T-helper 22 cell (primary cell): Measurements from ENCODE around the gene CXXC4.
A peak's percentile ranks its signal among the peaks of the same experiment; 100 is the strongest.

ENCODE experiments used
- DNase-seq: peaks from one replicate; pipeline ENCODE4 v3.0.0-alpha.2; 2020; ENCODE audit warnings: low read depth

Gene CXXC4

GRCh38 chr4:104494822-104495559, at the start of gene CXXC4:
Gene CXXC4 (minus strand): TSS chr4:104494894. CDS start chr4:104491802, 3,092 bp downstream.
- no peak for DNase-seq

DNA sequence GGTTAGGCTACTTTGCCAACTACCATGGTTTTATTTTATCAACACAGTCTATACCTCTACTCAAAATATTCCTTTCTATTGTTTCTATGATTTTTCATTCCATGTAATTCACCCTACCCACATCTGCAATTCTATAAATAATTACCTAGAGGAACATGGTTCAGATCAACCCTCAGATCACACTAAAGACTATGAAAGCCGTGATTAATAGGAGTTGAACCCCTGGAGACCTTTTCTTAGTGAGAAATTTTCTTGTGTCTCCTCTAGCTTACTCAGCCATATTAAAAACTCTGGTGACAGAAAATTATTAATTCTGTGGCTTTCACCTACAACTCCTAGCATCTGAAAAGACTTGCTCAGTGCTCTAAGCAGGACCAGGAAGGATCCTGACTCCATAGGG, 38.5 kb upstream of the CXXC4 start:
- no peak for DNase-seq

GRCh38 chr4:104532677-104533076, 38.0 kb upstream of the CXXC4 start:
- DNase-seq: no peak

GRCh38 chr4:104531390-104531789, 36.7 kb upstream of the CXXC4 start:
- no peak for DNase-seq

GRCh38 chr4:104530426-104530825, 35.7 kb upstream of the CXXC4 start:
- DNase-seq: no peak

DNA sequence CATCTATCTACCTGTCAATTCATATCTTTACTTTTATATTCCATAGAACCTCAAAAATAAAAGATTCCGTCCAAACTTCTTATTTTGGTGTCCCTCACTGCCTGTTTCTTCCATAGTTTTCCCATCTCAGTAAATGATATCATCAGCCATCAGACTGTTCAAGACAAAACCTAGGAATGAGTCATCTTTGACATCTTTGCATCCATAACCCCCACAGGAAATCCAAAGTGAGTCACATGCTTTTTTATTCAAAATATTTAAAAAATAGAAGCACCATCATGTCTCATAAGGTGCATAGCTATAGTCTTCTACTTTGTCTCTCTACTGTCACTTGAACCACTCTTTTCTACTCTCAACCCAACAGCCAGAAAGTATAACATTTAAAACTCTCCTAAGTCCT, 29.9 kb upstream of the CXXC4 start:
- DNase-seq: no peak

DNA sequence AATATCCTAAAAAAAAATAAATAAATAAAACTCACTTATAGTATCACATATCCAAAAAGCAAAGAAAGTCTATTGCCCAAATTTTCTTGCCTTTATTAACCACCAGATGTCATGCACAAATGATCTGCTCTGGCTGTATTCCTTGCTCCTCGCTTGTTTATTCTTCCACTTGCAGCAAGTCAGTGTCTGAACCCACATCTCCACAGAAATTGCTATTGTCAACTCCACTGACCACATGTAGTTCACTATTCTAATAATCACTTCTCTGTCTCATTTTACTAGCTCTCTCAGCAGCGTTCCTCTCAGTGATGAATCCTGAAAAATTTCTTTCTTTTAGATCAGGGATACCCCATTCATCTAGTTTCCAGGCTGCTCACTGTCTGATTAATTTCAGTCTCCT, 29.3 kb upstream of the CXXC4 start:
- DNase-seq: no peak

- no peak for DNase-seq
Measured at GRCh38 chr4:104519588-104519987, 24.9 kb upstream of the CXXC4 start.

GRCh38 chr4:104516884-104517283, 22.2 kb upstream of the CXXC4 start:
- no peak for DNase-seq

- DNase-seq: no peak
Measured at GRCh38 chr4:104508224-104508623, 13.5 kb upstream of the CXXC4 start.

DNA sequence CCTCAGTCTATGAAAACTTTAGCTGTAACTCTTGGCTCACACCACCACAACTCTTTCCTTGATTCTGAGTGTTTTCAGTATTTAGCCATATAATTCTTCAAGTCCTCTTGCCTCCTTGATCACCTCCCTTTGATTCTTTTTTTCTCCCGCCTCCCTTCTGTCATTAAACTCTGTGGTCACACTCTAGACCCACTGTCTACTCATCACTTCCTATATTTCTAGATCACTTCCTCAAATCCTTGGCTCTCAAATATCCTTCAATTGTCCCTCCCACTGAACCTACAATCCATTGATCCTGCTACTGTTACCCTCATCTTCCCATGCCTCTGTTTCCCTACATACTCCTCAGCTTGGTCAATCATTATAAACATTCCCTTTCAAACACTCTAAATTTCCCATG, 12.4 kb upstream of the CXXC4 start:
- no peak for DNase-seq

GRCh38 chr4:104504536-104504935, 9.8 kb upstream of the CXXC4 start:
- no peak for DNase-seq

DNA sequence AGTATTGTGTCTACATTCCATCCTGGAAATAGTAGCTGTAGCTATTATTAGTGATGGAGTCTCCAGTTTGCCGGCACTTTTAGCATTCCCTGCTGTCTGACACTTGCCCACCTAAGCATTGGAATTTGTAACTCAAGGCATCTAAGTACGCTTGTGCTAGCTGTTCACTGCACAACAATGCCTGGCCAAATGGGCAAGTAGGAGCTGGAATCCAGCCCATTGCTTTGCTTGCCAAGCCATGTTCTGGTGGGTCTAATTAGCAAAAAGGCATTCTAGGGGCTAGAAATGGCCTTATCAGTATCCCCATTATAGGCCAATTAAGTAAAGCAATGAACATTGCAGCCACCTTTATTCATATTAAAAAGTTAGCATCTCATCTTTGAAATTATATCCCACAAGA, 7.8 kb upstream of the CXXC4 start:
- no peak for DNase-seq

GRCh38 chr4:104501290-104501689, 6.6 kb upstream of the CXXC4 start:
- no peak for DNase-seq

DNA sequence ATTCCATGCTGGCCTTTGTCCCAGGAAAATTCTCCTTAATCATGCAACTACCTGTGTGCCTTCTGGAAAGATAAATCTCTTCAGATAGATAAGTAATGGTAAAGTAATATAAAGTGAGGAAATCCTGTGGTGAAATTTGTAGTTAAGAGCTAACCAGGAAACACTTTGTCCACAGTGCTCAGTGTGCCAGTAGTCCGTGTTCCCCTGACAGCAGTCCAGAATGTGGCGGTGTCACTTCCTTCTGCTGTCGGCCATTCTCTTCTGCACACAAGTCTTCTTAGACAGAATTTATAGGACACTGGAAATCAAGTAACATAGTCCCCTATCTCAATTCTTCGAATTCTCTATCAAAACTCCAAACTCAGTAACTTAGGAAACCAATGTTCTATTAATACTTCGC, 5.7 kb upstream of the CXXC4 start:
- no peak for DNase-seq

GRCh38 chr4:104494185-104494584, 509 bp downstream of the CXXC4 start:
- DNase-seq: no peak

DNA sequence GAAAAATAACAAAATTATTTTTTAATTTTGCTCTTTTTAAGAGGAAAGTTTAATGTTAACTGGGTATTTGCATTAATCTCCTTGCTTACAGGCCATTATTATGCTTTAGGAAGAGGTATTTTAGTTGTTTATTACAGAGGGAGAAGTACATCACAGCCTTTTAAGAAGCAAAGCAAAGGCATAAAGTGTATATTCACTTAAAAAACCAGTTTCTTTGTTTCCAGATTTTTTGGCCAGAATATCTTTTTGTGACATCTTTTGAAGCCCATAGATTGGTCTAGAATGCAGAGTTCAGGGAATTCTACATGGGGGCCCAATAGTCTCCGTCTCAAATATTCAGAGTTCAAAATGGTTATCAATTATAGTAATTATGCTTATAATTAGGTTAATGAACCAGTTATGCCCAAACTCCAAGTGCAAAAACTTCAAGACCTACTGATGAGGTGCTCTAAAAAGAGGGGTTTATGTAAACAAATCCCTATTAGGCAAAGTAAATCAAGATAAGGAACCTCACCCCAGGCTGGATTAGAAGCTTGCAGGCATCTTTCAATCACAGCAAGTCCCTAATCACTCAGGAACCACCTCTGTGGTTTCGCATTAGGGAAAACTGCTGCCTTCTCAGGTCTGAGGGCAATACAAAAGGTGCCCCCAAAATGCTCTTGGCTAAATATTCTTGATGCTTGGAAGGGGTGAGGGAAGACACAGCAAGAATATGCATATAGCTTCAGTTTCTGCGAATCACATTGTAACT, 1.4 kb downstream of the CXXC4 start:
- DNase-seq: no peak

GRCh38 chr4:104492183-104492771, 2.4 kb downstream of the CXXC4 start:
- DNase-seq: no peak

GRCh38 chr4:104491481-104492182, 3.1 kb downstream of the CXXC4 start:
- no peak for DNase-seq

DNA sequence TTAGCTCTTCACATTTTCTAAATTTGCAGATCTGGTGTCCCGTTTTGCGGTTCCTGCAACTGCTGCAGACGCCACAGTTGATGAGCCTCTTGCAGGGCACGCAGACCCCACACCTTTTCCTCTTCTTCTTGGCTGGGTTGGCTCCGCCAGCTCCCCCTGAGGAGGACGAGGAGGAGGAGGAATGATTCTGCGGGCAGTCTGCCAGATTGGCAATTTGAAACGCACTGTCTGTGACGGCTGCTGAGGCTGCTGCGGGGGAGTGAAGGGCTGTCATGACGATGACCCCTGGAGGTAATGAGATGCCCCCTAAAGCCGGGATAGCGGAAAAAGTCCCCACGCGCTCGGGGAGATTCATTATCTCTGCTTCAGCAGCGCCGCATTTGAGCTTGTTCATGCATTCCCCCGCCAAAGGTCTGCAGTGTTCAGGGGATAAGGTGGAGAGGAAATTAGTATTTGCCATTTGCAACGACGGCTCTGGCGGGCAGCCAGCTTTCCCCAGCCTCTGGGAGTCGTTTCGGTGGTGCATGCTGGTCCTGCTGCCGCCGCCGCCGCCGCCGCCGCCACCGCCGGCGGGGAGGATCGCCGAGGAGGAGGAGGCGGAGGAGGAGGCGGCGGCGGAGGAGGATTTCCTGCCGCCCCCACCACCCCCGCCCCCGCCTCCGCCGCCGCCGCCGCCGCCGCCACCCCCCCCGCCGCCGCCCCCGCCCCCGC, 3.8 kb downstream of the CXXC4 start:
- DNase-seq: peak; percentile 18

- no peak for DNase-seq
Measured at GRCh38 chr4:104490096-104490769, 4.5 kb downstream of the CXXC4 start.
